Stomach (tissue), 19 donors: ENCODE results near the gene PFDN2. TPM values are rescaled to one million over a fixed set of nuclear protein-coding genes. Genes with fewer than 3 reads are reported as not detected.
A peak's percentile ranks its signal among the peaks of the same experiment; 100 is the strongest.

ENCODE experiments used
- DNase-seq, 2 donors: peaks; one replicate each; pipeline versions ENCODE4 v3.0.0 to v3.0.0-alpha.2; 2013 to 2019
- H3K27ac ChIP-seq, 5 donors: fragments of 200-600 bp in 4 of 5; sonication (generic) in 4 of 5; one replicate each; pipeline ENCODE4 v1.5.1; 2013 to 2019; ENCODE audit warnings: mild to moderate bottlenecking in 1 of 5, moderate library complexity in 1 of 5
- H3K27me3 ChIP-seq, 3 donors: fragments of 200-600 bp; sonication (generic); one replicate each; pipeline ENCODE4 v1.5.1; 2017 to 2019; ENCODE audit warnings: mixed run types in 1 of 3
- H3K36me3 ChIP-seq, 4 donors: fragments of 200-600 bp; sonication (generic); 1 replicate in 3 of 4; 2 replicates in 1 of 4; pipeline ENCODE4 v1.5.1; 2016 to 2019
- H3K4me1 ChIP-seq, 4 donors: fragments of 200-600 bp; sonication (generic); one replicate each; pipeline ENCODE4 v1.5.1; 2016 to 2019
- H3K4me3 ChIP-seq, 4 donors: fragments of 200-600 bp; sonication (generic) in 3 of 4; one replicate each; pipeline ENCODE4 v1.5.1; 2016 to 2019; ENCODE audit warnings: mild to moderate bottlenecking in 1 of 4
- H3K9me3 ChIP-seq, 4 donors: fragments of 200-600 bp; sonication (generic); one replicate each; pipeline ENCODE4 v1.5.1; 2016 to 2019
- EP300 ChIP-seq: sonication (generic); formaldehyde crosslinking; IDR thresholded peaks from one replicate; pipeline ENCODE4 v1.6.1; 2017; ENCODE audit warnings: antibody characterized with exemption
- POLR2A ChIP-seq, 4 donors: fragments of 450-650 bp; IDR thresholded peaks; one replicate each; pipeline ENCODE4 v1.6.1; 2016; ENCODE audit warnings: antibody characterized with exemption in 4 of 4, control low read depth in 2 of 4, mild to moderate bottlenecking in 1 of 4, moderate library complexity in 1 of 4
- POLR2AphosphoS5 ChIP-seq, 3 donors: sonication (generic); formaldehyde crosslinking; IDR thresholded peaks; one replicate each; pipeline ENCODE4 v1.6.1; 2016; ENCODE audit warnings: antibody characterized with exemption in 3 of 3
- WGBS, 5 donors: extraction: QIAGEN DNeasy Blood & Tissue Kit in 3 of 5; methylation state at CpG; one replicate each; pipeline versions ENCODE4 v1.1.5 to v1.1.7; 2013 to 2018; 5-methylcytosine and 5-hydroxymethylcytosine counted together
- intact Hi-C: fragments of 100-400 bp; cut with DNase I; formaldehyde crosslinking; loops from one replicate; pipeline ENCODE4 v1.15.1; 2023; ENCODE audit warnings: low total_unique reads
- long read RNA-seq, 10 donors: transcript quantifications; one replicate each; lab custom pipeline, GENCODE V29; 2026
- polyA plus RNA-seq, 3 donors: library from polyadenylated mRNA; stranded (reverse); fragments of 200-250 nt; gene quantifications; one replicate each; pipeline ENCODE4 v1.2.3, GENCODE V29; 2013
- total RNA-seq, 5 donors: library from RNA; depleted of rRNA; stranded (reverse); fragments of >200 nt; gene quantifications; one replicate each; pipeline versions ENCODE4 v1.1.0 to v1.2.3, GENCODE V29; 2014 to 2016
- TF ChIP-seq, protein P1 (sequence below), 7 experiments: fragments of 450-650 bp in 4 of 7; fragments of 200-600 bp in 3 of 7; sonication (generic) in 3 of 7; IDR thresholded peaks; one replicate each; pipeline ENCODE4 v1.5.1; 2016 to 2019; ENCODE audit warnings: antibody characterized with exemption in 7 of 7, control low read depth in 2 of 7, mild to moderate bottlenecking in 1 of 7
- donor health status: healthy with polysubstance abuse.
- donor health status: Bipolar disorder and iron deficiency.
- donor health status: healthy.

Gene PFDN2, protein sequence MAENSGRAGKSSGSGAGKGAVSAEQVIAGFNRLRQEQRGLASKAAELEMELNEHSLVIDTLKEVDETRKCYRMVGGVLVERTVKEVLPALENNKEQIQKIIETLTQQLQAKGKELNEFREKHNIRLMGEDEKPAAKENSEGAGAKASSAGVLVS
- 10 to 100 TPM in 3 of 5 donors, not detected in 2; 11.6 to 21.3 (median 19.3) TPM for total RNA-seq
- polyA plus RNA-seq, result 100 to 1,000 TPM in 2 of 3 donors, 10 to 100 TPM in 1; 97.5 to 166 (median 122) TPM
- long read RNA-seq, donor 1, transcript PFDN2-201 (4 exons, 677 nt), result major isoform, 16 of 16 reads
- long read RNA-seq, donor 1, partial matches to known transcripts, result 0 of 16 reads
- long read RNA-seq, donor 1, other reads (novel, unspliced or antisense), result 0 of 16 reads
- long read RNA-seq, donor 2, transcript PFDN2-201 (4 exons, 677 nt), result major isoform, 24 of 30 reads
- long read RNA-seq, donor 2, partial matches to known transcripts, result 5 of 30 reads
- long read RNA-seq, donor 2, other reads (novel, unspliced or antisense), result 0 of 30 reads
- long read RNA-seq, donor 3, transcript PFDN2-201 (4 exons, 677 nt), result major isoform, 13 of 21 reads
- long read RNA-seq, donor 3, partial matches to known transcripts, result 8 of 21 reads
- long read RNA-seq, donor 3, other reads (novel, unspliced or antisense), result 0 of 21 reads
- long read RNA-seq, donor 4, partial matches to known transcripts, result 0 of 1 reads
- long read RNA-seq, donor 4, other reads (novel, unspliced or antisense), result 0 of 1 reads
- long read RNA-seq, donor 5, transcript PFDN2-201 (4 exons, 677 nt), result major isoform, 26 of 26 reads
- long read RNA-seq, donor 5, partial matches to known transcripts, result 0 of 26 reads
- long read RNA-seq, donor 5, other reads (novel, unspliced or antisense), result 0 of 26 reads
- long read RNA-seq, donor 6, result 0 reads
- long read RNA-seq, donor 7, transcript PFDN2-201 (4 exons, 677 nt), result major isoform, 17 of 33 reads
- long read RNA-seq, donor 7, partial matches to known transcripts, result 16 of 33 reads
- long read RNA-seq, donor 7, other reads (novel, unspliced or antisense), result 0 of 33 reads
- long read RNA-seq, donor 8, transcript PFDN2-201 (4 exons, 677 nt), result major isoform, 25 of 50 reads
- long read RNA-seq, donor 8, partial matches to known transcripts, result 25 of 50 reads
- long read RNA-seq, donor 8, other reads (novel, unspliced or antisense), result 0 of 50 reads
- long read RNA-seq, donor 9, transcript PFDN2-201 (4 exons, 677 nt), result major isoform, 33 of 62 reads
- long read RNA-seq, donor 9, partial matches to known transcripts, result 28 of 62 reads
- long read RNA-seq, donor 9, other reads (novel, unspliced or antisense), result 0 of 62 reads
- long read RNA-seq, donor 10, transcript PFDN2-201 (4 exons, 677 nt), result major isoform, 12 of 12 reads
- long read RNA-seq, donor 10, partial matches to known transcripts, result 0 of 12 reads
- long read RNA-seq, donor 10, other reads (novel, unspliced or antisense), result 0 of 12 reads

DNA sequence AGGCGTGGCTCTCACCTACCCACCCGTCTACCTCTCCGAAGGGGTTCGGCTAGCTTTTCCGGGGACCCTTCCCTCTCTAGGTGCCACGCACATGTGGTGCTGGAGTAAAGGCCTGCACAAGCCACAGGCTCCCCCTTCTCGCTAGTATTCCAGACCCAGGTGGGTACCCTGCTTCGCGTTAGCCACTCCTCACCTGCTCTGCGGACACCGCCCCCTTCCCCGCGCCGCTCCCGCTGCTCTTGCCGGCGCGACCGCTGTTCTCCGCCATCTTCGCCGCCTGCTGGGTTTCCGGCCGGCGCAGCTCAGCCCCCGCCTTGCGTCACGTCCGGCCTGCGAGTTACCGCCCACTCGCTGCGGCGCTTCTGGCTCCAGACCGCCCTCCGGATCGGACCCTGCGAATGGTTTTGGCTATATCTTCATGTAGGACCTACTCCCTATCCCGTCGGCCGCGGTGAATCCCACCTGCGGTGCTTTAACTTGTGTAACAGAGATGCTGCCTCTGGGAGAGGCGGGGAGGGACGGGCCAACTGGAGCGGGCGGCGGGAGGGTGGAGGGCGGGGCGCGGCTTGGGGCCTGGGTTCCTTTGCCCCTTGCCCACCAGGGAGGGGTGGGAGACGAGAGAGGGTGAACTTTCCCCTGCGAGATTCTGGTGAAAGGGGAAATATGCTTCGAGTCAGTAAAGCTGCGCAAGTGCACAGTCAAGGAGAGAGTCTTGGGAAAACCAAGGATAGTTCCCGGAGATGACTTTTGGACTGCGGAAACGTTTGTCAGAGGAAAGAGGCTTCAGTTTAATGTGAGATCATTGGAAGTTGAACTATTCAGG, at the start of gene PFDN2, which contains the start of gene NIT1:
TSS of gene PFDN2 (minus strand) at position 279 of the 823 bp plus-strand sequence. CDS start at position 268, 11 bp downstream.
TSS of gene NIT1 (plus strand) at position 347 of the 823 bp plus-strand sequence. CDS start at position 419, 72 bp downstream.
- Histone ChIP-seq H3K9me3 (no peaks in the 10 kb centered on the region), H3K36me3 (peaks cover 31 to 39% (median 35%) of the 10 kb centered on the region in 4 donors), H3K27ac (peak within 1 kb of the TSS; percentile 90 to 98 (median 96)), H3K27me3 (no peaks in the 10 kb centered on the region), H3K4me1 (peaks cover 45 to 84% (median 63%) of the 10 kb centered on the region in 4 donors), H3K4me3 (peak within 1 kb of the TSS; percentile 75 to 100 (median 97))
- 0 to 1% (median 1%) methylated on average over 53 to 58 of the region's 58 CpGs for WGBS, 5 donors
- TF ChIP-seq, protein P1, sequence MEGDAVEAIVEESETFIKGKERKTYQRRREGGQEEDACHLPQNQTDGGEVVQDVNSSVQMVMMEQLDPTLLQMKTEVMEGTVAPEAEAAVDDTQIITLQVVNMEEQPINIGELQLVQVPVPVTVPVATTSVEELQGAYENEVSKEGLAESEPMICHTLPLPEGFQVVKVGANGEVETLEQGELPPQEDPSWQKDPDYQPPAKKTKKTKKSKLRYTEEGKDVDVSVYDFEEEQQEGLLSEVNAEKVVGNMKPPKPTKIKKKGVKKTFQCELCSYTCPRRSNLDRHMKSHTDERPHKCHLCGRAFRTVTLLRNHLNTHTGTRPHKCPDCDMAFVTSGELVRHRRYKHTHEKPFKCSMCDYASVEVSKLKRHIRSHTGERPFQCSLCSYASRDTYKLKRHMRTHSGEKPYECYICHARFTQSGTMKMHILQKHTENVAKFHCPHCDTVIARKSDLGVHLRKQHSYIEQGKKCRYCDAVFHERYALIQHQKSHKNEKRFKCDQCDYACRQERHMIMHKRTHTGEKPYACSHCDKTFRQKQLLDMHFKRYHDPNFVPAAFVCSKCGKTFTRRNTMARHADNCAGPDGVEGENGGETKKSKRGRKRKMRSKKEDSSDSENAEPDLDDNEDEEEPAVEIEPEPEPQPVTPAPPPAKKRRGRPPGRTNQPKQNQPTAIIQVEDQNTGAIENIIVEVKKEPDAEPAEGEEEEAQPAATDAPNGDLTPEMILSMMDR (IDR thresholded peaks at IDR 0.05), result no peak
- TF ChIP-seq POLR2A (IDR thresholded peaks at IDR 0.05) (peak in 2 of 4 donors; percentile 56 to 73), POLR2AphosphoS5 (IDR thresholded peaks at IDR 0.05) (peak; percentile 86 to 99 (median 97)), EP300 (no peak)
- DNase-seq, result peak; percentile 86 to 97
- intact Hi-C loops, result no loop called here

DNA sequence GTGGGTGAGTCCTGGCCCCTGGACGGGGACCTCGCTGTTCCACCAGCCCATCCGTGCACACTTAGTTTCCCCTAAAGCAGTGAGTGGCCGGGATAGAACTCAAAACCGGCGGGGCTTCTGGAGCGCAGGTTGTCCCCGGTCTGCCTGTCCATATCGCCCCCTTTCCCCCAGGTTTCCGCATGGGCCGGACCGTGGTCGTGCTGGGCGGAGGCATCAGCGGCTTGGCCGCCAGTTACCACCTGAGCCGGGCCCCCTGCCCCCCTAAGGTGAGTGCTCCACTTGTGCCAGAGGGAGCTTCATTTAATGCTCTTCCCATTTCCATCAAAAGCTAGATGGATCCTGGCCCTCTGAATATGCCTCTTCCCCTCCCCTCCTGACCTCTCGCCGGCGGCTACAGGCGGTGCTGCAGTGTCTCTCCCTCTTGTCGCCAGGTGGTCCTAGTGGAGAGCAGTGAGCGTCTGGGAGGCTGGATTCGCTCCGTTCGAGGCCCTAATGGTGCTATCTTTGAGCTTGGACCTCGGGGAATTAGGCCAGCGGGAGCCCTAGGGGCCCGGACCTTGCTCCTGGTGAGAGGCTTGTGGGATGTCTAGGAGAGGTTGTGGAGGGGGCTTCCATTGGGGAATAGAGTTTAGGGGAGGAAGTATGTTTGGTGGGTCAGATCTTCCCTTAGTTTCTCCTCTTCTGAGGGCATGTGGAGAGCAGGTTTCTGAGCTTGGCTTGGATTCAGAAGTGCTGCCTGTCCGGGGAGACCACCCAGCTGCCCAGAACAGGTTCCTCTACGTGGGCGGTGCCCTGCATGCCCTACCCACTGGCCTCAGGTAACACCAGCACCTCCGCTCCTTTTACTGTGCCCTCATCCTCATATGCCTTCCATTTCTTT, 49.1 kb upstream of the PFDN2 start:
- intact Hi-C loops, result no loop called here
- Histone ChIP-seq H3K4me1 (peaks cover 13 to 52% (median 42%) of the 10 kb centered on the region in 4 donors), H3K27ac (peak overlapping the region; percentile 70 to 91 (median 87)), H3K36me3 (peaks cover 24 to 76% (median 64%) of the 10 kb centered on the region in 4 donors), H3K4me3 (peak overlapping the region; percentile 62 to 96 (median 85)), H3K9me3 (no peaks in the 10 kb centered on the region), H3K27me3 (no peaks in the 10 kb centered on the region)
- TF ChIP-seq POLR2AphosphoS5 (IDR thresholded peaks at IDR 0.05) (no peak), POLR2A (IDR thresholded peaks at IDR 0.05) (no peak), EP300 (no peak)
- TF ChIP-seq, protein P1 (IDR thresholded peaks at IDR 0.05), result no peak
- WGBS, 5 donors, result 4 to 9% (median 4%) methylated on average over 27 to 33 of the region's 33 CpGs
- peak in 1 of 2 donors; percentile 58 for DNase-seq
